WTC11 (cell line): ENCODE data around the gene PREB.

Experiments
- ATF2 ChIP-seq: sonication (generic); formaldehyde crosslinking; IDR thresholded peaks from 2 replicates; pipeline ENCODE4 v1.8.1; 2022; ENCODE audit warnings: low read depth, missing genetic modification reagents, borderline replicate concordance
- E2F1 ChIP-seq: sonication (generic); formaldehyde crosslinking; IDR thresholded peaks from 2 replicates; pipeline ENCODE4 v1.8.0; 2022; ENCODE audit warnings: mild to moderate bottlenecking, missing genetic modification reagents
- E2F4 ChIP-seq: sonication (generic); formaldehyde crosslinking; IDR thresholded peaks from 2 replicates; pipeline ENCODE4 v1.8.1; 2022; ENCODE audit warnings: low read depth, mild to moderate bottlenecking, moderate library complexity, missing genetic modification reagents, borderline replicate concordance
- SMAD3 ChIP-seq: sonication (generic); formaldehyde crosslinking; IDR thresholded peaks from 2 replicates; pipeline ENCODE4 v1.8.0; 2022; ENCODE audit warnings: missing genetic modification reagents, mild to moderate bottlenecking, borderline replicate concordance
- TP53 ChIP-seq: sonication (generic); formaldehyde crosslinking; IDR thresholded peaks from 2 replicates; pipeline ENCODE4 v1.8.1; 2023; ENCODE audit warnings: mild to moderate bottlenecking, missing genetic modification reagents
- TF ChIP-seq, protein P1 (sequence below): fragments of 200-600 bp; IDR thresholded peaks from 2 replicates; pipeline ENCODE4 v1.8.0; 2022; ENCODE audit warnings: antibody characterized with exemption
- TF ChIP-seq, protein P2 (sequence below): sonication (generic); formaldehyde crosslinking; IDR thresholded peaks from 2 replicates; pipeline ENCODE4 v1.8.0; 2022; ENCODE audit warnings: mild to moderate bottlenecking, missing genetic modification reagents

DNA sequence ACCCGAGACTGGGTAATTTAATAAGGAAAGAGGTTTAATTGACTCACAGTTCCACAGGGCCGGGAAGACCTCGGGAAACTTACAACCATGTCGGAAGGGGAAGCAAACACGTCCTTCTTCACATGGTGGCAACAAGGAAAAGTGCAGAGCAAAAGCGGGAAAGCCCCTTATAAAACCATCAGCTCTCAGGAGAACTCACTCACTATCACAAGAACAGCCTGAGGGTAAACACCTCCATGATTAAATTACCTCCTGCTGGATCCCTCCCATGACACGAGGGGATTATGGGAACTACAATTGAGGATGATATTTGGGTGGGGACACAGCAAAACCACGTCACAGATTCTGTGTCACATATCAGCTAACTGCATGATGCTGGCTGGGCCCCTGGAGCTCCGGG is 25.8 kb upstream of the PREB start:
- no peak for TF ChIP-seq SMAD3
- TF ChIP-seq, protein P1, sequence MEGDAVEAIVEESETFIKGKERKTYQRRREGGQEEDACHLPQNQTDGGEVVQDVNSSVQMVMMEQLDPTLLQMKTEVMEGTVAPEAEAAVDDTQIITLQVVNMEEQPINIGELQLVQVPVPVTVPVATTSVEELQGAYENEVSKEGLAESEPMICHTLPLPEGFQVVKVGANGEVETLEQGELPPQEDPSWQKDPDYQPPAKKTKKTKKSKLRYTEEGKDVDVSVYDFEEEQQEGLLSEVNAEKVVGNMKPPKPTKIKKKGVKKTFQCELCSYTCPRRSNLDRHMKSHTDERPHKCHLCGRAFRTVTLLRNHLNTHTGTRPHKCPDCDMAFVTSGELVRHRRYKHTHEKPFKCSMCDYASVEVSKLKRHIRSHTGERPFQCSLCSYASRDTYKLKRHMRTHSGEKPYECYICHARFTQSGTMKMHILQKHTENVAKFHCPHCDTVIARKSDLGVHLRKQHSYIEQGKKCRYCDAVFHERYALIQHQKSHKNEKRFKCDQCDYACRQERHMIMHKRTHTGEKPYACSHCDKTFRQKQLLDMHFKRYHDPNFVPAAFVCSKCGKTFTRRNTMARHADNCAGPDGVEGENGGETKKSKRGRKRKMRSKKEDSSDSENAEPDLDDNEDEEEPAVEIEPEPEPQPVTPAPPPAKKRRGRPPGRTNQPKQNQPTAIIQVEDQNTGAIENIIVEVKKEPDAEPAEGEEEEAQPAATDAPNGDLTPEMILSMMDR: no peak
- TF ChIP-seq, protein P2, sequence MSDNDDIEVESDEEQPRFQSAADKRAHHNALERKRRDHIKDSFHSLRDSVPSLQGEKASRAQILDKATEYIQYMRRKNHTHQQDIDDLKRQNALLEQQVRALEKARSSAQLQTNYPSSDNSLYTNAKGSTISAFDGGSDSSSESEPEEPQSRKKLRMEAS: no peak
- no peak for TF ChIP-seq ATF2 (CRISPR knock-in tag)
- no peak for TF ChIP-seq E2F4 (CRISPR knock-in tag)
- TF ChIP-seq TP53 (CRISPR knock-in tag): no peak
- TF ChIP-seq E2F1 (CRISPR knock-in tag): no peak
